Fibroblast of skin of left quadriceps (primary cell): Measurements from ENCODE around the gene RPL32.

Experiments
- DNase-seq, 2 experiments: peaks; one replicate each; pipeline ENCODE4 v3.0.0-alpha.2; 2013; ENCODE audit warnings: low read depth in 2 of 2

The RPL32 gene

GRCh38 chr3:12833222-12834161 is 7.9 kb downstream of the RPL32 start:
- DNase-seq: no peak

DNA sequence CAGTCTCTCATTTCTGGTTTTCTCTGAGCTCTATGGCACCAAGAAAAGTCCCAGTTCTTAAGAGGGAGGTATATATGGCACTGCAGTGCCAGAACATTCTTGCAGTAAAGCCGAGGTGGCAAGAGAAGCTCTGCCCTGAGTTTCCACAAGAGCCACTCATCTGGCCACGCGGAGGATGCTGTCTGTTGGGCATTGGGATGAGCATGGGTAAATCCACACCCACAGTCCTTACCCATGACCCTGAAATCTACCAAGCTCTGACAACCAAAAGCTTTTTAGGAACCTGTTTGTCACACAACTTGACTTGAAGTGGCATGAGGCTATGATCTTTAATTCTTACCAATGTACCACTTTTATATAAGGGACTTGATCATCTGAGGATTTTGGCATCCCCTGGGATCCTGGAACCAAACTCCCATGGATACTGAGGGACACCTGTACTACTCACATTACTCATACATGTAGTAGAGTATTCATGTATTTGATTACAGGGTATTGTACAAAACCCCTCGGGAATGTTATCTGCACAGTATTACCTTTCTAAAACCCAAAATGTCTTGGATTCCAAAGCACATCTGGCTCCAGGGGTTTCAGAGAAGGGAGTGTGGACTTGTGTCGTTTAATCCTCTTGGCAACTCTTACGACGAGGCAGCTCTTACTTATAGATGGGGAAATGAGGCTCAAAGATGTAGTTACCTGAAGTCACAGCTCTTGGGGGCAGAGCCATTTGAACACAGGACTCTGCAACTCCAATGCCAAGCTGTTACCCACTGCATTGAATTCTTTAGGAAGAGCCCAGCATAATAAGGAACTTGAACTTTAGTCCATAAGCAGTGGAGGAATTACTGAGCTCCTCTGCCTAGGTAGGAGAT is 8.8 kb downstream of the RPL32 start:
- DNase-seq: no peak

DNA sequence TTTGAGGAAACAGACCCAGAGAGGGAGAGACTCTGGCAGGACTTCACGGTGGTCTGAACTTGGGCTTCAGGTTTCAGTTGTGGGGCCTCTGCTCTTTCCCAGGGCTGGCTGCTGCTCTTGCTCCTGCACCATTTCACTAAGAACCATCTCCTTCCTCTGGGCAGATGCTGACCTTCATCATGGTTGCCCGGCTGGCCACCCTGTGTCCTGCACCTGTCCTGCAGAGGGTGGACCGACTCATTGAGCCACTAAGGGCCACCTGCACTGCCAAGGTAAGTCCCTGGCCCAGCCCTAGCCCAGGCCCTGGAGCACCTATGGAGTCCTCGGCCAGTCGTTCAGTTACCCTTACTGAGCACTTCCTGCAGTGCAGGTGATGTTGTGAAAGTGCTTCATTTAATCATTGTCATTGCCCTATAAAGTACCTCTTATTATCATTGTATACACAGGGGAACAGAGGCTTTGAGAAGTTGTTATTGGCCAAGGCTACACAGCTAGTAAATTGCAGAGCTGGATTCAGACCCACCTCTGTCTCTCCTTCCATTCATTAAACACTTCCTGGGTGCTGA is 10.0 kb downstream of the RPL32 start:
- no peak for DNase-seq

DNA sequence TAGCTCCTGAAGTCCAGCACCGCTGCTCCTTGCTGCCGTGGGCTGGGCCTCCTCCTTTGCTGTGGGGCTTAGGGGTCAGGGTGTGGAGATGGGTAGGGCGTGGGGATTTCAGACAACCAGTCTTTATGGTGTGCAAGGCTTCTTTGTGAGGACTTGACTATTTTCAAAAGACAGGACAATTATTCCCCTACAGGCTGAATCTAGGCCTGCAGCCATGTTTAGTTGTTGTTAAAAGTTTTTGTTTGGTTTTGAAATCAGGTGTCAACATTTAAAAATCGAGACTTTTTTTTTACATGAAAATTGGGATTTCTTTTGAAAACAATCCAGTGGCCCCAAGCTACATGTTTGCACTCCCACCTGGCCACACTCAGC is 10.6 kb downstream of the RPL32 start:
- DNase-seq: no peak

DNA sequence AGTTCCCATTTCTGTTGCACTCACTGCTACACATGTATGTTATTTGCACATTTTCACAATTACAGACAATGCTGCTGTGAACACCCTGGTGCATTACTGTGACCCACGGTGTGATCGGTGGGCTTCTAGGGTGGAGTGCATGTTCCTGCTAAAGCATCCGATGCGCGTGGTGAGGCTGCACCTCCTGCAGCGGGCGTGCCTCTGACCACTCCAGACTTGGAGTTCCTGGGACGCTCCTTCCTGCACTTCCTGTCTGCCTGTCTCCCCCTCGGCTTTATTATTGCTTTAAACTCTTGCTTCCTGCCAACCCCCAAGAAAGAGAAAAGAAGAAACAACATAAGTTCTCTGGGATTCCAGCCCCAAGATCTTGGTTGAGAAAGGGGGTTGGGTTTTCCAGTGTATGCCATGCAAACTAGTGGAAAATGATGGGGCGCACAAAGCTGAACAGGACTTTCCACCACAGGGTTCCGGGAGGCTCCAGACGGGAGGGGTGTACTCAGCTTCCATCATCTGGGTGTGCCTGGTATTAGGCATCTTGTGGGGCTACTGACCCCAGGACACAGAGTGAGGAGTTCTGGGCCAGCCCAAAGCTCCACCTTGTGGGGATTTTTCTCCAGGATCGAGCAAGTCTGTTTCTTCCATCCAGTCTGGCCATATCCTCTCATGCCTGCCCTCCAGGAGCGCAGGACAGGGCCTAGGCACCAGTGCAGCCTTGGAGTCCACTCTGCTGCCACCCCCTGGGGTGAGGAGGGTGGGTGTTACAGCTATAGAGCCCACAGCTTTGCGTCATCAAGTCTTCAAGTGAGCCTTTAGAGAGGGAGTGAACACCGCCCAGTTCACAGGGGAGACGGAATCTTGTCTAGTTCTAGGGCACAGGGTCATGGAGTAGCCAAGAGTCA is 11.2 kb downstream of the RPL32 start:
- DNase-seq: no peak

DNA sequence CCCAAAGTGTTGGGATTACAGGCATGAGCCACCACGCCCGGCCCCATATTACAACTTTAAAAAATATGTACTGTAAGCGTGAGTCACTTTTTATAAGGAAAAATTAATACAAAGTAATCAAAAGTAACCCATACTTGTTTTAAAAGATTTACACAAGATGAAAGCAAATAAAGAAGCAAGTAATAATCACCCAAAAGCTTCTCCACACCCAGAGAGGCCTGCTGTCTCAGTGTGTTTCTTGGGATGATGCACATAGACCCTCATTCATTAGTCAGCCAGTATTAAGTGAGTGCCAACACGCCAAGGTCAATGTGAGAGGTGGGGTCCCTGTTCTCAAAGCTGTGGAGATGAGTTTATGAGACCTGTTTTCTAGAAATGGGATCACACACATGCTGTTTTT is 12.0 kb downstream of the RPL32 start:
- no peak for DNase-seq

DNA sequence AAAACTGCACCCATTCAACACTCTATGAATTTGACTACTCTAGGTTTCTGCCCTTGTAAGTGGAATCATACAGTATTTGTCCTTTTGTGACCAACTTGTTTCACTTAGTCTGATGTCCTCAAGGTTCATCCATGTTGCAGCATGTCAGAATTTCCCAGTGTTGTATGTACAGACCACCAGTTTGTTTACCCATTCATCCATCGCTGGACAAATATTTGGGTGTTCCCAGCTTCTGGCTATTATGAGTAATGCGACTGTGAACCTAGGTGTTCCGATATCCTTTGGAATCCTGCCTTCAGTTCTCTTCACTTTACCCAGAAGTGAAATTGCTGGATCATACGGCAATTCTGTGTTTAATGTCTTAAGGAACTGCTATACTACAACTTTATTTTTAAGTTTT is 12.6 kb downstream of the RPL32 start:
- no peak for DNase-seq

- DNase-seq: no peak
Observed at GRCh38 chr3:12825156-12825555, 16.2 kb downstream of the RPL32 start.

GRCh38 chr3:12824299-12824698 is 17.1 kb downstream of the RPL32 start:
- DNase-seq: no peak

DNA sequence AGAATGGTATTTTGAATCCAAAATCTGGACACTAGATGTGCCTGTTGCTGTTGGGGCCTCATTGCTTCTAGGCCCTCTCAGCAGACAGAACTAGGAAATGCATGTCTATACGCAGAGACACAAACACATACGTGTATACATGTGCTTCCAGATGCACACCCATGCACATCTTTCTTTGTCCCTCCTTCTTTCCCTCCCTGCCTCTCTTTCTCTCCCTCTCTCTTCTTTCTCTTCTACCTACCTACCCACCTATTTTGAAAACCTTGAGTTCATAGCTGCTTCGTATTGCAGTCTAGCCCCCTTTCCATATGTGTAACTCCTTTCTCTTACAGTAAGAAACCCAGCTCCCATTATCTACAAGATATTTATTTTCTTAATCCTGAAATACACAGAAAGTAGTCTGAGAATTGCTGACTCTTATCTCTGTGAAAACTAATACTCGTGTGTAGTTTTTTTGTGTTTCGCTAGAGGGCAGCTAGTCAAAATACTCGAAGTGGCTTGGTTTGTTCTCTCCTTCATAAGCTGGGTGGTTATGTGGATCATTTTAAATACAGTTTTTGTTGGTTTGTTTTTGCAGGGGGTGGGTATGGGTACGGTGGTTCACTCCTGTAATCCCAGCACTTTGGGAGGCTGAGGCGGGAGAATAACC is 18.5 kb downstream of the RPL32 start:
- no peak for DNase-seq

GRCh38 chr3:12818773-12819172 is 22.6 kb downstream of the RPL32 start:
- no peak for DNase-seq

DNA sequence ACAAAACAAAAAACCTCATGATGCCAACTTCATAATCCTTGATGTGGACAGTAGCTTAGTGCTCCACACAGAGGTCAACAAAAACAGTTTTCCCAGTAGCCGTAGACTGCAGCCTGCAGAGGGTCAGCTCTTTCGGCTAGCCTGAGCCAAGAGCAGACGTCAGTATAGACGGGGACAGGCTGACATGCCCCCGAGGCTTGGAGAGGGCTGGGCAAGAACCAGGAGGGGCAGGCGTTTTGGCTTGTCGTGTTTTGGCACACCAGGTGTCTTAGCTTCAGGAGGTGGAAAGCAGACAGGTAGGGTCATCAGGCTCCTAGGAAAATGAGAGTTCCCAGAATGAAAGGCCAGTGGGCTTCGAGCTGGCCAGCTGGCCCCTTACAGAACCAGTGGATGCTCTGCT is 23.1 kb downstream of the RPL32 start:
- no peak for DNase-seq

- no peak for DNase-seq
Observed at GRCh38 chr3:12817343-12817710, 24.0 kb downstream of the RPL32 start.

- DNase-seq: no peak
Observed at GRCh38 chr3:12816521-12817342, 24.6 kb downstream of the RPL32 start.

DNA sequence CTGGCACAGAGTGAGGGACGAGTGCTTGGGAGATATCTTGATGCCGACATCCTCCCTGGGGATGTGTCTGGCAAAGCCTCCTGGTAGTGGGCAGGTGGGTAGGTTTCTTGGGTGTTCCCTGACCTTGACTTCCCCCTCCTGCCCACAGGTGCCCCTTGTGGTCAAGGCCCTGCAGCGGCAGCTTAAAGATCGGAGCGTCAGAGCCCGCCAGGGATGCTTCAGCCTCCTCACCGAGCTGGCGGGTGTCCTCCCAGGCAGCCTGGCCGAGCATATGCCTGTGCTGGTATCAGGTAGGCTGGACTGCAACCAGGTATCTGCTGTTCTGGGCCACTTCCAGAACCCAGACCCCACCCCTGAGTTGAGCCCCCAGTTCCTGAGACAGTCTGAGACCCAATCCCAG is 25.6 kb downstream of the RPL32 start:
- DNase-seq: no peak

DNA sequence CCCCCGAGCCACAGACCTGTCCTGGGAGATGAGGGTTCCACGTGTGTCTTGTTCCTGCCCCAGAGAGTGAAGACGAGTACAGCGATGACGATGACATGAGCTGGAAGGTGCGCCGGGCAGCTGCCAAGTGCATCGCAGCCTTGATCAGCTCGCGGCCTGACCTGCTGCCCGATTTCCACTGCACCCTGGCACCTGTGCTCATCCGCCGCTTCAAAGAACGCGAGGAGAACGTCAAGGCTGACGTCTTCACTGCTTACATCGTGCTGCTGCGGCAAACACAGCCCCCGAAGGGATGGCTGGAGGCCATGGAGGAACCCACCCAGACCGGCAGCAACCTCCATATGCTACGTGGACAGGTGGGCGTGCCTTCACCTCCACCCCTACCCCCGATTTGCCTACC is 26.3 kb downstream of the RPL32 start:
- no peak for DNase-seq

DNA sequence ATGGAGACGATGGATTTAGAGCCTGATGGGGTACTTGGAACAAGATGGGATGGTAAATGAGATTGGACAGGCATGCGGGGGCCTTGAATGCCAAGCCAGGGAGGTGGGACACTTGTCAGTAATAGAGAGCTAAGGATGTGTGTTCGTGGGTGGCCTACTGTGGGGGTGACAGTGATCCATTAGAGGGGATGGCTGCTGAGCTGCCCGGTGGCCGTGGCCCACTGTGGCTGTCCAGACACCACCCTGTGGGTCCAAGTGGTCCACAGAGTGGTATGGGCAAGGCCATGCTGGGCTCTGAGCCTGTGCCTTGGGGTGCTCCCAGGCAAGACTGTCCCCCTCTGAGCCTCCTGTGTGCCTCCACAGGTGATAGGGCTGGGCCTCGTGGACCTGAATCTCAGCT is 27.4 kb downstream of the RPL32 start:
- DNase-seq: no peak

- DNase-seq: no peak
Observed at GRCh38 chr3:12812812-12813211, 28.6 kb downstream of the RPL32 start.

- no peak for DNase-seq
Observed at GRCh38 chr3:12810961-12811360, 30.4 kb downstream of the RPL32 start.
